SK-N-SH treated with all-trans-retinoic acid at 6 μM for 48 hours (cell line): Measurements from ENCODE around the gene RNU1-3.
"Not testable (repeated sequence)": the region's sequence is repeated elsewhere in the genome, so short reads cannot be mapped to it uniquely, and the experiment has no call there.

Experiments used
- ARNTL ChIP-seq: fragments of 450-650 bp; formaldehyde crosslinking; IDR thresholded peaks from 2 replicates; pipeline ENCODE4 v1.5.0; 2020; ENCODE audit warnings: low read depth, mild to moderate bottlenecking, moderate library complexity, borderline replicate concordance
- BACH2 ChIP-seq: fragments of 250-450 bp; sonication (Bioruptor Pico); IDR thresholded peaks from 2 replicates; pipeline ENCODE4 v1.9.0; 2021; ENCODE audit warnings: mild to moderate bottlenecking, borderline replicate concordance
- GLIS3 ChIP-seq: fragments of 250-450 bp; sonication (Bioruptor Pico); IDR thresholded peaks from 2 replicates; pipeline ENCODE4 v1.5.0; 2020; ENCODE audit warnings: mild to moderate bottlenecking, moderate library complexity
- OSR1 ChIP-seq: fragments of 250-450 bp; sonication (Bioruptor Pico); IDR thresholded peaks from 2 replicates; pipeline ENCODE4 v1.8.0; 2022; ENCODE audit warnings: moderate library complexity, mild to moderate bottlenecking, inconsistent platforms
- PPARA ChIP-seq: fragments of 250-450 bp; sonication (Bioruptor Pico); IDR thresholded peaks from 2 replicates; pipeline ENCODE4 v1.5.0; 2020; ENCODE audit warnings: mild to moderate bottlenecking, borderline replicate concordance
- RARB ChIP-seq: fragments of 250-450 bp; sonication (Bioruptor Pico); IDR thresholded peaks from 2 replicates; pipeline ENCODE4 v1.8.0; 2021; ENCODE audit warnings: mild to moderate bottlenecking, moderate library complexity
- TCF4 ChIP-seq: fragments of 250-450 bp; sonication (Bioruptor Pico); IDR thresholded peaks from 2 replicates; pipeline ENCODE4 v1.8.0; 2021; ENCODE audit warnings: mild to moderate bottlenecking, moderate library complexity, borderline replicate concordance
- ZFP3 ChIP-seq: fragments of 250-450 bp; sonication (Bioruptor Pico); IDR thresholded peaks from 2 replicates; pipeline ENCODE4 v1.5.0; 2020; ENCODE audit warnings: mild to moderate bottlenecking, moderate library complexity
- ZNF8 ChIP-seq: fragments of 450-650 bp; formaldehyde crosslinking; IDR thresholded peaks from 2 replicates; pipeline ENCODE4 v1.5.0; 2020; ENCODE audit warnings: mild to moderate bottlenecking, moderate library complexity
- TF ChIP-seq, protein P1 (sequence below): fragments of 250-450 bp; sonication (Bioruptor Pico); IDR thresholded peaks from 2 replicates; pipeline ENCODE4 v1.8.0; 2020; ENCODE audit warnings: mild to moderate bottlenecking, moderate library complexity, borderline replicate concordance
- TF ChIP-seq, protein P2 (sequence below): fragments of 250-450 bp; sonication (Bioruptor Pico); IDR thresholded peaks from 2 replicates; pipeline ENCODE4 v1.8.0; 2021; ENCODE audit warnings: low read depth, mild to moderate bottlenecking, moderate library complexity, borderline replicate concordance
- TF ChIP-seq, protein P3 (sequence below): fragments of 250-450 bp; sonication (Bioruptor Pico); IDR thresholded peaks from 2 replicates; pipeline ENCODE4 v1.5.1; 2021; ENCODE audit warnings: mild to moderate bottlenecking, moderate library complexity

DNA sequence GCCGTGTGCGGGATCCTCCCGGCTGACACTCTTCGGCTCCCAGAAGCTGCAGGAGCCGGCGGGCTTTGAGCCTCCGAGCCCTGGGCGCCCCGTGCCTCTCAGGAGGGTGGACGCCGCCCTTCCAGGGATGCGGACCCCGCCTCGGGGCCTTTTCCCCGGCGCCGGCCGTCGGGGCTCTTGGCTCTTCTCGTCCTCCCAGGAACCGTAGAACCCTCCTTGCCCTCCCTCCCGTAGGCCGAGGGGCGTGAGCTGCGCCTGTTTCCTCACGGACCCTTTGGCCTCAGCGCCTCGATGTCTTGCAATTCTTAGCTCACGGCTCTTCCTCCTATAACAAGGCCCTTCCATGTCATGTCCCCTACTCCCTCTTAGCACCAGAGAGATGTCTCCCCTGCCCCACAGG is 13.6 kb upstream of the RNU1-3 start:
- TF ChIP-seq, protein P1, sequence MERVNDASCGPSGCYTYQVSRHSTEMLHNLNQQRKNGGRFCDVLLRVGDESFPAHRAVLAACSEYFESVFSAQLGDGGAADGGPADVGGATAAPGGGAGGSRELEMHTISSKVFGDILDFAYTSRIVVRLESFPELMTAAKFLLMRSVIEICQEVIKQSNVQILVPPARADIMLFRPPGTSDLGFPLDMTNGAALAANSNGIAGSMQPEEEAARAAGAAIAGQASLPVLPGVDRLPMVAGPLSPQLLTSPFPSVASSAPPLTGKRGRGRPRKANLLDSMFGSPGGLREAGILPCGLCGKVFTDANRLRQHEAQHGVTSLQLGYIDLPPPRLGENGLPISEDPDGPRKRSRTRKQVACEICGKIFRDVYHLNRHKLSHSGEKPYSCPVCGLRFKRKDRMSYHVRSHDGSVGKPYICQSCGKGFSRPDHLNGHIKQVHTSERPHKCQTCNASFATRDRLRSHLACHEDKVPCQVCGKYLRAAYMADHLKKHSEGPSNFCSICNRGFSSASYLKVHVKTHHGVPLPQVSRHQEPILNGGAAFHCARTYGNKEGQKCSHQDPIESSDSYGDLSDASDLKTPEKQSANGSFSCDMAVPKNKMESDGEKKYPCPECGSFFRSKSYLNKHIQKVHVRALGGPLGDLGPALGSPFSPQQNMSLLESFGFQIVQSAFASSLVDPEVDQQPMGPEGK (CRISPR knock-in tag): not testable (repeated sequence)
- TF ChIP-seq, protein P2, sequence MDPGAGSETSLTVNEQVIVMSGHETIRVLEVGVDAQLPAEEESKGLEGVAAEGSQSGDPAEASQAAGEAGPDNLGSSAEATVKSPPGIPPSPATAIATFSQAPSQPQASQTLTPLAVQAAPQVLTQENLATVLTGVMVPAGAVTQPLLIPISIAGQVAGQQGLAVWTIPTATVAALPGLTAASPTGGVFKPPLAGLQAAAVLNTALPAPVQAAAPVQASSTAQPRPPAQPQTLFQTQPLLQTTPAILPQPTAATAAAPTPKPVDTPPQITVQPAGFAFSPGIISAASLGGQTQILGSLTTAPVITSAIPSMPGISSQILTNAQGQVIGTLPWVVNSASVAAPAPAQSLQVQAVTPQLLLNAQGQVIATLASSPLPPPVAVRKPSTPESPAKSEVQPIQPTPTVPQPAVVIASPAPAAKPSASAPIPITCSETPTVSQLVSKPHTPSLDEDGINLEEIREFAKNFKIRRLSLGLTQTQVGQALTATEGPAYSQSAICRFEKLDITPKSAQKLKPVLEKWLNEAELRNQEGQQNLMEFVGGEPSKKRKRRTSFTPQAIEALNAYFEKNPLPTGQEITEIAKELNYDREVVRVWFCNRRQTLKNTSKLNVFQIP (CRISPR knock-in tag): not testable (repeated sequence)
- not testable (repeated sequence) for TF ChIP-seq RARB; ZNF8; ARNTL (CRISPR knock-in tag); GLIS3 (CRISPR knock-in tag); OSR1; ZFP3 (CRISPR knock-in tag); PPARA (CRISPR knock-in tag); TCF4; BACH2 (CRISPR knock-in tag)
- TF ChIP-seq, protein P3, sequence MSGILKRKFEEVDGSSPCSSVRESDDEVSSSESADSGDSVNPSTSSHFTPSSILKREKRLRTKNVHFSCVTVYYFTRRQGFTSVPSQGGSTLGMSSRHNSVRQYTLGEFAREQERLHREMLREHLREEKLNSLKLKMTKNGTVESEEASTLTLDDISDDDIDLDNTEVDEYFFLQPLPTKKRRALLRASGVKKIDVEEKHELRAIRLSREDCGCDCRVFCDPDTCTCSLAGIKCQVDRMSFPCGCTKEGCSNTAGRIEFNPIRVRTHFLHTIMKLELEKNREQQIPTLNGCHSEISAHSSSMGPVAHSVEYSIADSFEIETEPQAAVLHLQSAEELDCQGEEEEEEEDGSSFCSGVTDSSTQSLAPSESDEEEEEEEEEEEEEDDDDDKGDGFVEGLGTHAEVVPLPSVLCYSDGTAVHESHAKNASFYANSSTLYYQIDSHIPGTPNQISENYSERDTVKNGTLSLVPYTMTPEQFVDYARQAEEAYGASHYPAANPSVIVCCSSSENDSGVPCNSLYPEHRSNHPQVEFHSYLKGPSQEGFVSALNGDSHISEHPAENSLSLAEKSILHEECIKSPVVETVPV (CRISPR knock-in tag): not testable (repeated sequence)
